Kidney (tissue), 14 donors: ENCODE results near the gene DUSP22. TPM values are rescaled to one million over a fixed set of nuclear protein-coding genes. Genes with fewer than 3 reads are reported as not detected.

Source experiments
- DNase-seq, 5 donors: peaks; one replicate each; pipeline ENCODE4 v3.0.0-alpha.2; 2013 to 2020
- FAIRE-seq: peaks from 2 replicates; lab custom pipeline; 2012; peaks lifted over from hg19 to GRCh38; lab: Jason Lieb, UNC
- H3K27ac ChIP-seq, 2 donors: one replicate each; pipeline ENCODE4 v1.7.0; 2013; ENCODE audit warnings: low read depth in 2 of 2, low read length in 2 of 2, inconsistent platforms in 1 of 2
- H3K27me3 ChIP-seq: one replicate; pipeline ENCODE4 v1.7.1; 2013; ENCODE audit warnings: low read length, inconsistent platforms; ENCODE audit not compliant: control insufficient read depth, insufficient read depth
- H3K36me3 ChIP-seq, 3 donors: one replicate each; pipeline versions ENCODE4 v1.7.0 to v1.7.1; 2013; ENCODE audit warnings: low read length in 3 of 3, control low read depth in 1 of 3, inconsistent platforms in 1 of 3; ENCODE audit not compliant: insufficient read depth in 3 of 3, control insufficient read depth in 2 of 3
- H3K4me1 ChIP-seq, 3 donors: one replicate each; pipeline versions ENCODE4 v1.7.0 to v1.7.1; 2013; ENCODE audit warnings: low read length in 3 of 3, inconsistent platforms in 1 of 3, low read depth in 1 of 3; ENCODE audit not compliant: control insufficient read depth in 2 of 3, insufficient read depth in 2 of 3
- H3K4me3 ChIP-seq, 3 donors: one replicate each; pipeline versions ENCODE4 v1.7.0 to v1.8.1; 2013; ENCODE audit warnings: low read length in 3 of 3, control low read depth in 1 of 3, inconsistent platforms in 1 of 3
- H3K9ac ChIP-seq, 3 donors: one replicate each; pipeline versions ENCODE4 v1.7.0 to v1.7.1; 2013; ENCODE audit warnings: low read length in 3 of 3, control low read depth in 1 of 3, inconsistent platforms in 1 of 3
- H3K9me3 ChIP-seq, 3 donors: one replicate each; pipeline versions ENCODE4 v1.7.0 to v1.7.1; 2013; ENCODE audit warnings: low read length in 3 of 3, control low read depth in 1 of 3, inconsistent platforms in 1 of 3; ENCODE audit not compliant: control insufficient read depth in 2 of 3, insufficient read depth in 1 of 3
- CTCF ChIP-seq: IDR thresholded peaks from 3 replicates; pipeline ENCODE4 v1.5.1; 2012; ENCODE audit warnings: mild to moderate bottlenecking, moderate library complexity, borderline replicate concordance; ENCODE audit not compliant: insufficient read depth; ENCODE audit errors: extremely low read depth
- intact Hi-C: fragments of 100-400 bp; cut with DNase I; formaldehyde crosslinking; loops from one replicate; pipeline ENCODE4 v1.11.1; 2022
- polyA plus RNA-seq: library from polyadenylated mRNA; stranded (reverse); fragments of 350-450 nt; fragmentation: Illumina TruSeq; extraction: RNeasy Lipid Tissue Mini Kit (QIAGEN cat#74804); gene quantifications from one replicate; pipeline ENCODE4 v1.2.3, GENCODE V29; 2014; ENCODE audit warnings: low read depth, low replicate concordance; ENCODE audit not compliant: insufficient read depth
- total RNA-seq: library from RNA; stranded (reverse); fragmentation: NEBNext Ultra II Directional; extraction: Animal tissue kit (Norgen Biotek cat#: 25700); gene quantifications from one replicate; pipeline ENCODE4 v1.2.1, GENCODE V29; 2021
- donor health status: control.
- donor health status: control.
- donor health status: control.
- donor health status: control.
- donor health status: control.
- donor health status: DM: yes; HTN: yes; CAD: no.
- donor health status: Normal renal cell carcinoma (clear cell type).

Gene DUSP22
- total and polyA plus RNA-seq, 2 donors from 2014 or later = 24.0 to 60.7 TPM

- FAIRE-seq (no peak), DNase-seq (no peak)
- intact Hi-C loops = no loop called here
- no peak overlapping the region for H3K27ac ChIP-seq
- no peak overlapping the region for H3K4me3 ChIP-seq
- H3K36me3 ChIP-seq = peaks cover 0 to 3% (median 0%) of the 10 kb centered on the region in 3 donors
- no peaks in the 10 kb centered on the region for H3K9me3 ChIP-seq
- H3K9ac ChIP-seq = no peak overlapping the region
- H3K4me1 ChIP-seq = no peaks in the 10 kb centered on the region
- no peaks in the 10 kb centered on the region for H3K27me3 ChIP-seq
- no peak for TF ChIP-seq CTCF
Measured at GRCh38 chr6:318243-318890, 26.1 kb downstream of the DUSP22 start.

GRCh38 chr6:319177-320131 lies 27.2 kb downstream of the DUSP22 start:
- peaks cover 0 to 3% (median 0%) of the 10 kb centered on the region in 3 donors for H3K36me3 ChIP-seq
- no peak overlapping the region for H3K27ac ChIP-seq
- TF ChIP-seq CTCF = no peak
- DNase-seq (no peak), FAIRE-seq (no peak)
- no peak overlapping the region for H3K9ac ChIP-seq
- H3K27me3 ChIP-seq = no peaks in the 10 kb centered on the region
- H3K4me3 ChIP-seq = no peak overlapping the region
- no peaks in the 10 kb centered on the region for H3K9me3 ChIP-seq
- intact Hi-C loops = no loop called here
- H3K4me1 ChIP-seq = no peaks in the 10 kb centered on the region

GRCh38 chr6:320351-321157 lies 28.3 kb downstream of the DUSP22 start:
- no peak overlapping the region for H3K9ac ChIP-seq
- FAIRE-seq (no peak), DNase-seq (no peak)
- H3K4me1 ChIP-seq = no peaks in the 10 kb centered on the region
- no peak overlapping the region for H3K4me3 ChIP-seq
- no peak overlapping the region for H3K27ac ChIP-seq
- no peaks in the 10 kb centered on the region for H3K27me3 ChIP-seq
- no peak for TF ChIP-seq CTCF
- H3K36me3 ChIP-seq = peaks cover 0 to 3% (median 0%) of the 10 kb centered on the region in 3 donors
- H3K9me3 ChIP-seq = no peaks in the 10 kb centered on the region
- intact Hi-C loops = no loop called here
